HG02763 (cell line): Measurements from ENCODE around the gene PAQR5.
A peak's percentile ranks its signal among the peaks of the same experiment; 100 is the strongest.
"Not testable (repeated sequence)": the region's sequence is repeated elsewhere in the genome, so short reads cannot be mapped to it uniquely, and the experiment has no call there.

ENCODE experiments used
- ATAC-seq: cut with Tn5 transposase; IDR thresholded peaks from one replicate; pipeline ENCODE4 v1.9.1; 2021; ENCODE audit warnings: mild to moderate bottlenecking, moderate library complexity; ENCODE audit not compliant: unreplicated experiment

The PAQR5 gene

GRCh38 chr15:69415381-69415780 is 116.7 kb downstream of the PAQR5 start:
- no peak for ATAC-seq

GRCh38 chr15:69417581-69417980 is 118.9 kb downstream of the PAQR5 start:
- ATAC-seq, result no peak

GRCh38 chr15:69421498-69421897 is 122.8 kb downstream of the PAQR5 start:
- ATAC-seq, result no peak

- no peak for ATAC-seq
Observed at GRCh38 chr15:69422336-69422895, 123.7 kb downstream of the PAQR5 start.

- ATAC-seq, result no peak
Observed at GRCh38 chr15:69424001-69424400, 125.3 kb downstream of the PAQR5 start.

GRCh38 chr15:69424748-69425413 is 126.2 kb downstream of the PAQR5 start:
- no peak for ATAC-seq

GRCh38 chr15:69433831-69434230 is 135.1 kb downstream of the PAQR5 start:
- ATAC-seq, result no peak

- ATAC-seq, result no peak
Observed at GRCh38 chr15:69434238-69434637, 135.5 kb downstream of the PAQR5 start.

GRCh38 chr15:69434679-69435078 is 136.0 kb downstream of the PAQR5 start:
- no peak for ATAC-seq

- ATAC-seq, result no peak
Observed at GRCh38 chr15:69435985-69436384, 137.3 kb downstream of the PAQR5 start.

- no peak for ATAC-seq
Observed at GRCh38 chr15:69436951-69437350, 138.2 kb downstream of the PAQR5 start.

- no peak for ATAC-seq
Observed at GRCh38 chr15:69439623-69440022, 140.9 kb downstream of the PAQR5 start.

GRCh38 chr15:69443032-69443611 is 144.4 kb downstream of the PAQR5 start:
- ATAC-seq, result peak; percentile 56

- no peak for ATAC-seq
Observed at GRCh38 chr15:69444686-69445085, 146.0 kb downstream of the PAQR5 start.

- ATAC-seq, result no peak
Observed at GRCh38 chr15:69446953-69447352, 148.2 kb downstream of the PAQR5 start.

- not testable (repeated sequence) for ATAC-seq
Observed at GRCh38 chr15:69450221-69450620, 151.5 kb downstream of the PAQR5 start.

GRCh38 chr15:69450968-69451695 is 152.4 kb downstream of the PAQR5 start:
- no peak for ATAC-seq

- ATAC-seq, result peak; percentile 34
Observed at GRCh38 chr15:69451951-69452691, 153.4 kb downstream of the PAQR5 start.

GRCh38 chr15:69452692-69453521 is 154.2 kb downstream of the PAQR5 start, which contains the start of gene RPLP1:
TSS of gene RPLP1 (plus strand) at chr15:69452818. CDS start at chr15:69452949, 131 bp downstream.
- ATAC-seq, result peak; percentile 82

GRCh38 chr15:69454953-69455352 is 156.2 kb downstream of the PAQR5 start:
- ATAC-seq, result no peak
